ENCODE results near the gene CD99L2. TPM values are rescaled to one million over a fixed set of nuclear protein-coding genes. Genes with fewer than 3 reads are reported as not detected.

Gene CD99L2
- total RNA-seq, 2 experiments from 2014 or later: 5.9 to 12.3 TPM

DNA sequence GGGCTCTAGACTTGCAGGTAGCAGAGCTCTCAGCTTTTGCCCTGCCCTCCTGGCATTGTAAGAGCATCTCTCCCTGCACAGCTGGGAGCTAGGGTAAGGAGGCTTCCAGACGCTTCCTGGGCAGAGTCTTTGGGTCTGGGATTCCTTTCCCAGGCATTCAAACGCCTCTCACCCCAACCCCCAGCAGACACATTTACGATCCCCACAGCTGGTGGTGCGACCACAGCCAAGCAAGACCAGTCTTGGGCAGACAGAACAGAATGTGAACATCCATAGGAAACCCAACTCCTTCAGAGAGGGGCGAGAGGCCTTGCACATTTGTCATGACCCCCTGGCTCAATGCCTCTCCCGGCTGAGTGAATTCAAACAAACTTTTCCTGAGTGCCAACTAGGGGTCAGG lies 38.1 kb upstream of the CD99L2 start:
- no peaks in the 10 kb centered on the region for H4K20me1 ChIP-seq (ENCODE audit: insufficient read depth, low read length)
- H3K4me1 ChIP-seq (ENCODE audit: insufficient read depth, low read length, poor library complexity, severe bottlenecking): no peaks in the 10 kb centered on the region
- H3K27ac ChIP-seq (ENCODE audit: low read depth, low read length, poor library complexity, severe bottlenecking): no peak overlapping the region
- CTCF ChIA-PET (ENCODE audit: unreplicated experiment): no interaction called here
- no TSS peak for BruUV-seq (replicated peaks)
- no peak overlapping the region for H2AFZ ChIP-seq (ENCODE audit: low read length)
- intact Hi-C loops (cut with micrococcal nuclease; ENCODE audit: unreplicated experiment): no loop called here
- TF ChIP-seq, protein P1, sequence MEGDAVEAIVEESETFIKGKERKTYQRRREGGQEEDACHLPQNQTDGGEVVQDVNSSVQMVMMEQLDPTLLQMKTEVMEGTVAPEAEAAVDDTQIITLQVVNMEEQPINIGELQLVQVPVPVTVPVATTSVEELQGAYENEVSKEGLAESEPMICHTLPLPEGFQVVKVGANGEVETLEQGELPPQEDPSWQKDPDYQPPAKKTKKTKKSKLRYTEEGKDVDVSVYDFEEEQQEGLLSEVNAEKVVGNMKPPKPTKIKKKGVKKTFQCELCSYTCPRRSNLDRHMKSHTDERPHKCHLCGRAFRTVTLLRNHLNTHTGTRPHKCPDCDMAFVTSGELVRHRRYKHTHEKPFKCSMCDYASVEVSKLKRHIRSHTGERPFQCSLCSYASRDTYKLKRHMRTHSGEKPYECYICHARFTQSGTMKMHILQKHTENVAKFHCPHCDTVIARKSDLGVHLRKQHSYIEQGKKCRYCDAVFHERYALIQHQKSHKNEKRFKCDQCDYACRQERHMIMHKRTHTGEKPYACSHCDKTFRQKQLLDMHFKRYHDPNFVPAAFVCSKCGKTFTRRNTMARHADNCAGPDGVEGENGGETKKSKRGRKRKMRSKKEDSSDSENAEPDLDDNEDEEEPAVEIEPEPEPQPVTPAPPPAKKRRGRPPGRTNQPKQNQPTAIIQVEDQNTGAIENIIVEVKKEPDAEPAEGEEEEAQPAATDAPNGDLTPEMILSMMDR (conservative IDR thresholded peaks at IDR 0.05; ENCODE audit: low read length): no peak
- no peak for TF ChIP-seq EZH2phosphoT487 (IDR thresholded peaks at IDR 0.05; ENCODE audit: borderline replicate concordance, low read depth, low read length)
- no peaks in the 10 kb centered on the region for H3K36me3 ChIP-seq (ENCODE audit: insufficient read depth, low read length)
- H3K4me2 ChIP-seq (ENCODE audit: low read length): no peak overlapping the region
- H3K9me3 ChIP-seq (ENCODE audit: low read length): no peaks in the 10 kb centered on the region
- no peak overlapping the region for H3K4me3 ChIP-seq (ENCODE audit: low read depth, low read length, poor library complexity, severe bottlenecking)
- POLR2A ChIA-PET: no interaction called here
- no peaks in the 10 kb centered on the region for H3K9me2 ChIP-seq (ENCODE audit: insufficient read depth, low read length)
- DNase-seq (ENCODE audit: low spot score): no peak
- H3K79me2 ChIP-seq (ENCODE audit: insufficient read depth, low read depth, low read length): no peaks in the 10 kb centered on the region

GRCh38 chrX:150935467-150935866 lies 37.0 kb upstream of the CD99L2 start:
- Histone ChIP-seq H2AFZ (ENCODE audit: low read length) (no peak overlapping the region), H3K79me2 (ENCODE audit: insufficient read depth, low read depth, low read length) (no peaks in the 10 kb centered on the region), H3K27ac (ENCODE audit: low read depth, low read length, poor library complexity, severe bottlenecking) (no peak overlapping the region), H3K9me3 (ENCODE audit: low read length) (no peaks in the 10 kb centered on the region), H3K4me3 (ENCODE audit: low read depth, low read length, poor library complexity, severe bottlenecking) (no peak overlapping the region), H3K9me2 (ENCODE audit: insufficient read depth, low read length) (no peaks in the 10 kb centered on the region), H3K4me2 (ENCODE audit: low read length) (no peak overlapping the region), H3K4me1 (ENCODE audit: insufficient read depth, low read length, poor library complexity, severe bottlenecking) (no peaks in the 10 kb centered on the region), H4K20me1 (ENCODE audit: insufficient read depth, low read length) (no peaks in the 10 kb centered on the region), H3K36me3 (ENCODE audit: insufficient read depth, low read length) (no peaks in the 10 kb centered on the region)
- BruUV-seq (replicated peaks): no TSS peak
- TF ChIP-seq, protein P1 (conservative IDR thresholded peaks at IDR 0.05; ENCODE audit: low read length): no peak
- TF ChIP-seq EZH2phosphoT487 (IDR thresholded peaks at IDR 0.05; ENCODE audit: borderline replicate concordance, low read depth, low read length): no peak
- no peak for DNase-seq (ENCODE audit: low spot score)
- intact Hi-C loops (cut with micrococcal nuclease; ENCODE audit: unreplicated experiment): no loop called here
- ChIA-PET CTCF (ENCODE audit: unreplicated experiment) (no interaction called here), POLR2A (interaction anchor here (0.6 kb wide), 1 partner anchor 847 kb away, joined by 3 read pairs; no protein-coding TSS in a partner anchor)

DNA sequence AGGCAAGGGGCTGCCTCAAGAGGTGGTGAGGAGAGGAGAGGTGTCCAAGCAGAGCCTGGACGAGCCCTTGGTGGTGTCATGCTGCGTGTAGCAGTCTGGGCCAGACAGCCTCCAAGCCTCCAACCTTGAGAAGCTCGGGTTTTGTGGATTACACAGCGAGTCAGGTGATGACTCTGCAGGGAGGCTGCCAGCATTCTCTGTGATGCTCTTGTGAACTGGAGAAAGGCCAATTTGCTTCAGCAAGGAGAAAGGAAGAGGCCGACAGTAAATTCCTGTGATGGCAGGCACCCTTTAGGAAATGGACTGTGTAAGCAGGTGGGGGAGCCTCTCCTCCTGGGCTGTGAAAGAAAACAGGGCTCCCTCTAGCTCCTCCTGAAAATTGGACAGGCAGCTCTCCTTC lies 36.0 kb upstream of the CD99L2 start:
- BruUV-seq (replicated peaks): no TSS peak
- CTCF ChIA-PET (ENCODE audit: unreplicated experiment): no interaction called here
- Histone ChIP-seq H3K79me2 (ENCODE audit: insufficient read depth, low read depth, low read length) (no peaks in the 10 kb centered on the region), H2AFZ (ENCODE audit: low read length) (no peak overlapping the region), H3K4me3 (ENCODE audit: low read depth, low read length, poor library complexity, severe bottlenecking) (no peak overlapping the region), H3K9me2 (ENCODE audit: insufficient read depth, low read length) (no peaks in the 10 kb centered on the region), H3K27ac (ENCODE audit: low read depth, low read length, poor library complexity, severe bottlenecking) (no peak overlapping the region), H3K36me3 (ENCODE audit: insufficient read depth, low read length) (no peaks in the 10 kb centered on the region), H3K4me1 (ENCODE audit: insufficient read depth, low read length, poor library complexity, severe bottlenecking) (no peaks in the 10 kb centered on the region), H3K4me2 (ENCODE audit: low read length) (no peak overlapping the region), H3K9me3 (ENCODE audit: low read length) (no peaks in the 10 kb centered on the region), H4K20me1 (ENCODE audit: insufficient read depth, low read length) (no peaks in the 10 kb centered on the region)
- TF ChIP-seq, protein P1 (conservative IDR thresholded peaks at IDR 0.05; ENCODE audit: low read length): no peak
- TF ChIP-seq EZH2phosphoT487 (IDR thresholded peaks at IDR 0.05; ENCODE audit: borderline replicate concordance, low read depth, low read length): no peak
- POLR2A ChIA-PET: no interaction called here
- DNase-seq (ENCODE audit: low spot score): no peak
- intact Hi-C loops (cut with micrococcal nuclease; ENCODE audit: unreplicated experiment): no loop called here

Measured in OCI-LY7 (cell line).